Kidney capillary endothelial cell (primary cell): ENCODE results near the gene ASB18.

ENCODE experiments used
- DNase-seq: peaks from one replicate; pipeline ENCODE4 v3.0.0-alpha.2; 2018; ENCODE audit warnings: low spot score

The ASB18 gene

GRCh38 chr2:236241181-236242056 lies 22.8 kb downstream of the ASB18 start:
- DNase-seq: no peak

- no peak for DNase-seq
These were observed 23.8 kb downstream of the ASB18 start for GRCh38 chr2:236240228-236240990.

- DNase-seq: no peak
These were observed 24.7 kb downstream of the ASB18 start for GRCh38 chr2:236239276-236240065.

GRCh38 chr2:236238751-236239150 lies 25.5 kb downstream of the ASB18 start:
- no peak for DNase-seq

GRCh38 chr2:236237468-236238190 lies 26.6 kb downstream of the ASB18 start:
- DNase-seq: no peak

GRCh38 chr2:236236559-236237452 lies 27.4 kb downstream of the ASB18 start:
- no peak for DNase-seq

GRCh38 chr2:236229186-236229585 lies 35.0 kb downstream of the ASB18 start:
- no peak for DNase-seq

GRCh38 chr2:236223675-236224074 lies 40.5 kb downstream of the ASB18 start:
- no peak for DNase-seq

GRCh38 chr2:236221798-236222197 lies 42.4 kb downstream of the ASB18 start:
- DNase-seq: no peak

- no peak for DNase-seq
These were observed 44.8 kb downstream of the ASB18 start for GRCh38 chr2:236219411-236219810.

GRCh38 chr2:236217926-236218325 lies 46.3 kb downstream of the ASB18 start:
- DNase-seq: no peak

GRCh38 chr2:236216711-236217110 lies 47.5 kb downstream of the ASB18 start:
- no peak for DNase-seq

- no peak for DNase-seq
These were observed 48.4 kb downstream of the ASB18 start for GRCh38 chr2:236215761-236216333.

GRCh38 chr2:236215196-236215595 lies 49.0 kb downstream of the ASB18 start:
- no peak for DNase-seq

- no peak for DNase-seq
These were observed 49.7 kb downstream of the ASB18 start for GRCh38 chr2:236214376-236214995.

- DNase-seq: no peak
These were observed 52.9 kb downstream of the ASB18 start for GRCh38 chr2:236211296-236211695.

- no peak for DNase-seq
These were observed 53.7 kb downstream of the ASB18 start for GRCh38 chr2:236210536-236210935.

GRCh38 chr2:236209996-236210395 lies 54.2 kb downstream of the ASB18 start:
- no peak for DNase-seq

GRCh38 chr2:236209535-236209934 lies 54.7 kb downstream of the ASB18 start:
- DNase-seq: no peak
